NCI-H82 treated with DMSO at 0.1 percent for 48 hours (cell line): ENCODE data around the gene ATP12A.
A peak's percentile ranks its signal among the peaks of the same experiment; 100 is the strongest.

Source experiments
- DNase-seq: peaks from one replicate; lab custom pipeline; 2025; ENCODE audit not compliant: unreplicated experiment; lab: John Stamatoyannopoulos, UW

Gene ATP12A

DNA sequence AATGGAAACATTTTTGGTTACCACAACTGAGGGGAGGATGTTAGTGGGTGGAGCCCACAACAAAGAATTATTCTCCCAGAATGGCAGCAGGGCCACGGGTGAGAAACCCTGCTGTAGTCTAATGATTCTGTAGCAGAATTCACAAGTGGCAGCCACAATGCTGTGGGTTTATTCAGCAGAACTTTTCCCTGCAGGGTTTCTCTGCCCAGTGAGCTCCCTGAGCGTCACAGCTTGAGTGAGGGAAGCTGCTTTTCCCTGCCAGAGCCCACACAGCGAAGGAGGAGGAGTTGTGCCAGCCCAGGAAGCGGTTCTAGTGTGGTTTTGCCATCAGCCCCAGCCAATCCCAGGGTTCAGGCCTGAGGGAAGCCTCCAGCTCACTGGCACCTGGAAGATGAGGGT, 4.4 kb downstream of the ATP12A start:
- DNase-seq, result no peak

DNA sequence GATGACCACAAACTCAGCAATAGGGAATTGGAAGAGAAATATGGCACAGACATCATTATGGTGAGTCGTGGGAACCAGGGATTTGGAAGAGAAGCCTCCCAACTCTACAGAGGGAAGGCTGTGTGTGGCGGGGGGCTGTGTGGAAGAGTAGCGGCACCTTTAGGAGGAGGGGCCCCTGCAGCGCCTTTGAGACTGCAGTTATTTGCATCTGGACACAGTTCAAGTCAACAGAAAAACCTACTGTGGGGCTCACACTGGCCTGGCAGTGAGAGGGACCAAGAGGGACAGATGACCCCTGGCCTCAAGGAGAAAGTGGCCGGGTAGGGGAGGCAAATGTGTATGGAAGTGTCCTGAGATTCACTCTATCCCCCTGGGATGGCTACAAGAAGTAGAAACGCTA, 5.1 kb downstream of the ATP12A start:
- DNase-seq, result no peak

DNA sequence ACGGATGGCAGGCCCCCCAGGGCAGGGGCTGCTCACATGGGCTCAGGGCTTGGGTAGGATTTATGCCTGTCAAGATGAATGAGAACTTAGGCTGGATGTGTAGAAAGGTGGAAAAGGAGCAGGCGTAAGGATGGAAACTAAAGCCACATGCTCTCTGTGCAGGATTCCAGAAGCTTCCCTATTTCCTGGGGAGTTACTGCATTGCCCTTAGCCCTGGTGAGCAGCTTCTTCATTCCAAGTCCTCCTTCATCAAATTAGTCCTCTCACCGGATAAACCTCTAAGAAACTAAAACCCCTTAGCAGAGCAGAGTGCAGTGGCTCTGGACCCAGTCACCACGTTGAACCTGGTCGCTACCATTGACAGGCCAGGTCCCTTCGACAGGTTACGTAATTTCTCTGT, 7.4 kb downstream of the ATP12A start:
- DNase-seq, result no peak

DNA sequence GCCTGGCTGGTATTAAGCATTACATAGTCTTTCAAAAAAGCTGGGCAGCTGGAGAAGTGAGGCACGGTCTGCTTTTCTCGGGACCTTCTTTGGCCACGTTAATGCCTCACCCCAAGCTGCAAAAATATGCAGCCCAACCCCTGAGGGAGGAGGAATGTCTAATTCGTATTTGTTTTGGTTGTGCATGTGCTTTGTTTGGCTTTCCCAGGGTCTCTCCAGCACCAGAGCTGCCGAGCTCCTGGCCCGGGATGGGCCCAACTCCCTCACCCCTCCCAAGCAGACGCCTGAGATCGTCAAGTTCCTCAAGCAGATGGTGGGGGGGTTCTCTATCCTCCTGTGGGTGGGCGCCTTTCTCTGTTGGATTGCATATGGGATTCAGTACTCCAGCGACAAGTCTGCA, 7.9 kb downstream of the ATP12A start:
- DNase-seq, result no peak

DNA sequence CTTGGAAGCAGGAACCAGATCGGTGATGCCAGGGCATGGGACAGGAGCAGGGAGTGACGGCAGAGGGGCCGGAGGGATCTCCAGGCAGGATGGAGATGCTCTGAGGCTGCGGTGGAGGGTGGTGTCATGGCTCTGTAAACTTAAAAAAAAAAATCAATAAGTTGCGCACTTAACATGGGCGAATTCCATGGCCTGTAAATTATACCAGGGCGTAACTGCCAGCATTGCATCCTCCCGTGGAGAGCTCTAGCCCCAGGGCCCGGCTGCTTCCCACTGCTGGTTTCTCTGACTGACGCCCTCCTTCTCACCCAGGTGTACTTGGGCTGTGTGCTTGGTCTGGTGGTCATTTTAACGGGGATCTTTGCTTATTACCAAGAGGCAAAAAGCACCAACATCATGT, 8.7 kb downstream of the ATP12A start:
- no peak for DNase-seq

DNA sequence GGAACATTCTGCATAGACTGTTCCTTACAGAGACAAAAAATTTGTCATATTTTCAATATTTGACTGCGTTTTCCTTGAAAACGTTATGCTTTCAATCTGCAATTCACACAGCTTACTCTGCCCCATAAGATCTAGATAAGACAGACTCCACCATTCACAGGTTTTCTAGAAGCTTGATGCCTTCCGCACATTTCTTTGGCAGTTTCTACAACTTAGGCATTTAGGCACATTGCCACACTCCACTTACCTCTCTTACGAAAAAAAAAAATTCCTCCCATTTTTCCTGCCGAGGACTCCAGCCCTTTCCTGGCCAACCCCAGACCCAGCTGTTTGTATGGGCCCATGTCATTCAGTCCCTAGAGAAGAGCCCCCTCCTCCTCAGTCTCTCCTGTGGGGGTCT, 11.2 kb downstream of the ATP12A start:
- no peak for DNase-seq

DNA sequence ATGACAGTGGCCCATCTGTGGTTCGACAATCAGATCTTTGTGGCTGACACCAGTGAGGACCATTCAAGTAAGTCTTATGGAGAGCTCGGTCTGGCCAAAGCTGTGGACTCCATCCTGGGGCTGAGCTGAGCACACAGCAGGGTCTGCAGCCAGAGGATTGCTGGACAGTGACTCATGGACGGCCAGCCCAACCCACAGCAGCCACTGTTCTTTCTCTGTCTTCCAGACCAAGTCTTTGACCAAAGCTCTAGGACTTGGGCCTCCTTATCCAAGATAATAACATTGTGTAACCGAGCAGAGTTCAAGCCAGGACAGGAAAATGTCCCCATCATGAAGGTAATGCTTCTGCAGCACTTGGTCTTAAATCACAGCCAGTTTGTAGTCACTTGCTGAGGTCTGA, 12.4 kb downstream of the ATP12A start:
- no peak for DNase-seq

DNA sequence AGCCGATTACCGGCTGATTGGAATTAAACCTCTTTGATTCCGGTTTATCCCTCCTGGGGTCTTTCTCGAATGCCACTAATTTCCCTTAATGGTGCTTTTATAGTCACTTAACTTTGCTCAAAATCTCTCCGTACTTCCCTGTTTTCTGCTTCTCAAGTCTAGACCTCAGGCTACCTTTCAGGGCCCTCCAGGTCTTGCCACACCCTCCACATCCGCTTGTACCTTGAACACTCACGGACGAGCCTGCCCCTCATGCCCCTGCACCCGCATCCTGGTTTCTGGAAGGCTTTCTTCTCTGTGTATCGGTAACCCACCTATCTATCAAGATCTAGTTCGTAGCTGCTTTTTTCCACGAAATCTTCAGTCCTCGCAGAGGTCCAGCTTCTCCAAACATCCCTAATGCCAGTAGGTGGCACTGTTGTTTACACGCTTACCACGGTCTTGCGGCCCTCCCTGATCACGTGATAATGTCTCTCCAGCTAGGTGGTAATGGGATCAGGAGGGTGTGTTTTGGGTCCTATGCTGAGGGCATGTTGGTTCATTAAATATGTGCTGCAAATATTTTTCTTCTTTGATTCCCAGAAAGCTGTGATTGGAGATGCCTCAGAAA, 13.8 kb downstream of the ATP12A start:
- DNase-seq, result peak; percentile 78

DNA sequence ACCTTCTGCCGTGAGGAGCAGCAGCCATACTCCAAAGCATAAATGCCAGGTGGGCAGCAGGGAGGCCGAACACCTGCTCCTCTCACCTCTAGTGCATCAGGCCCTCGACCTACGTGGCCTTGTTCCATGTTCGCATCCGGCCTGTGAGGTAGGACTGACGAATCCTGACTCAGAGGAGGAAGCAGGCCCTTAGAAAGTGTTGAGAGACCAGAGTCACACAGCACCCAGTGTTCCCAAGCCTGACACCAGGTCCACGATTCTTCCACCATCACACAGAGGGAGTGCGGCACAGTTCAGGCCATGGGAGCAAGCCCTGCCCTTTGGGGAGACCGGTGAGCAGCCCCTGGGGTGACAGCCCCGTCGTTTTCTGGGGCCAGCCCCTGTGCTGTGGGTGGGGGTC, 14.7 kb downstream of the ATP12A start:
- DNase-seq, result no peak

DNA sequence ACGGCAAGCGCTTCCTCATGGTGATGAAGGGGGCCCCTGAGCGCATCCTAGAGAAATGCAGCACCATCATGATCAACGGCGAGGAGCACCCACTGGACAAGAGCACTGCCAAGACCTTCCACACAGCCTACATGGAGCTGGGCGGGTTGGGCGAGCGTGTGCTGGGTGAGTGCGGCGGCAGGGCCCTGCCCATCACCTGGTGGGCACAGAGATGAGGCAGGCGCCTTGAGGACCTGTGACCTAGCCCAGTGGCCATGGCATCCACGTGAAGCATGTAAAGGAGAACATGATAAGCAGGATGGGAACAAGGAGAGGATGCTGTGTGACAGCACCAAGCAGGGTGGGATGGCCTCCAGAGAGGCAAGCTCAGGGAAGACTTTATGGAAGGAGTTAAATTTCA, 18.5 kb downstream of the ATP12A start:
- DNase-seq, result no peak

DNA sequence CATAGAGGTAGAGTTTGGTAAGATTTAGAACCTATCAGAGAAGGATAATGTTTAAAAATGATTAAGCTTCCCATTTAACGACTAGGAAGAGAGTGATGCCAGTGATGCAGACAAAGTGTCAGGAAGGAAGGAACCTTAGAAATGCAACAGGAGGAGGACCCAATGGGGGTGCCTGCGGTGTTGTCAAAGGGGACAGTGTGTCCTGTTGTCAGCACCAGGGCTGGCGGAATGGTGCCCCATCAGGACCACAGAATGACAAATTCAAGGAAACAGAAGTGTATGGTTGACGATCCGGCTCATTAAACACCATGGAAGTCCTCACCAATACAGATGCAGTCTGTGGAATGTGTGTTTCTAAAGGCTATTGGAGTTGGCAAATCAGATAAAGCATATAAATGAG, 19.3 kb downstream of the ATP12A start:
- DNase-seq, result no peak

DNA sequence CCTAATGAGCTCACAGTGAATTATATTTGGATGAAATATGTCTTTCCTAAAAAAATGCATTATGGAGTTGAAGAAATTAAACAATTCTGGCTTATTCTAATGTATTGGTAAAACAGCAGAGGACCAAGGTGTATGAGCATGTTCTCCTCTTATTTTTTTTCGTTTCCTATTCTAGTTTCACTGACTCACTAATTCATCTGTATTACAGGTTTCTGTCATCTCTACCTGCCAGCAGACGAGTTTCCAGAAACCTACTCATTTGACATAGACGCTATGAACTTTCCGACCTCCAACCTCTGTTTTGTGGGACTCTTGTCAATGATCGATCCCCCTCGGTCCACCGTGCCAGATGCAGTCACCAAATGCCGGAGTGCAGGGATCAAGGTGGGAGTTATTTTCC, 20.3 kb downstream of the ATP12A start:
- no peak for DNase-seq

DNA sequence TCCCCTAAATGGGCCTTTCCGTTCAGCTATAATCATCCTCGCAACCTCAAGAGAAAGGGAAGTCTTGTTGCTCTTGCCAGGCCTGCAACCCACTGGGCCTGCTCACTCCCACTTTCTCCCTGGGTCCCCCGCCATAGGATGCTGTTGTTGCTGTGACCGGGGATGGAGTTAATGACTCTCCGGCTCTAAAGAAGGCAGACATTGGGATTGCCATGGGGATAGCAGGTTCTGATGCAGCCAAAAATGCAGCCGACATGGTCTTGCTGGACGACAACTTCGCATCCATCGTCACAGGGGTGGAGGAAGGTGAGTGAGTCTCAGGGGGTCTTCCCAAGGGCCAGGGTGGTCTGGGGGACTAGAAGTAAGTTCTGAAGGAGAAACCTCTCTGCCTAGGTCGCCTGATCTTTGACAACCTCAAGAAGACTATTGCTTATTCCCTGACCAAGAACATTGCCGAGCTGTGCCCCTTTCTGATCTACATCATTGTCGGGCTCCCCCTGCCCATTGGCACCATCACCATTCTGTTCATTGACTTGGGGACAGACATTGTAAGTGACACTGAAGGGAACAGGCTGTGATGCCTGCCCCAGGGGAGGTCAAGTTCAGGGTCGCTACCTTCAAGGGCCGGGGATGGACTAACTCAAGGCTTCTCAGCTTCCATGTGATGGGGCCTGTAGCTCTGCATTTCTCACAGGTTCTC, 26.8 kb downstream of the ATP12A start:
- DNase-seq, result no peak

DNA sequence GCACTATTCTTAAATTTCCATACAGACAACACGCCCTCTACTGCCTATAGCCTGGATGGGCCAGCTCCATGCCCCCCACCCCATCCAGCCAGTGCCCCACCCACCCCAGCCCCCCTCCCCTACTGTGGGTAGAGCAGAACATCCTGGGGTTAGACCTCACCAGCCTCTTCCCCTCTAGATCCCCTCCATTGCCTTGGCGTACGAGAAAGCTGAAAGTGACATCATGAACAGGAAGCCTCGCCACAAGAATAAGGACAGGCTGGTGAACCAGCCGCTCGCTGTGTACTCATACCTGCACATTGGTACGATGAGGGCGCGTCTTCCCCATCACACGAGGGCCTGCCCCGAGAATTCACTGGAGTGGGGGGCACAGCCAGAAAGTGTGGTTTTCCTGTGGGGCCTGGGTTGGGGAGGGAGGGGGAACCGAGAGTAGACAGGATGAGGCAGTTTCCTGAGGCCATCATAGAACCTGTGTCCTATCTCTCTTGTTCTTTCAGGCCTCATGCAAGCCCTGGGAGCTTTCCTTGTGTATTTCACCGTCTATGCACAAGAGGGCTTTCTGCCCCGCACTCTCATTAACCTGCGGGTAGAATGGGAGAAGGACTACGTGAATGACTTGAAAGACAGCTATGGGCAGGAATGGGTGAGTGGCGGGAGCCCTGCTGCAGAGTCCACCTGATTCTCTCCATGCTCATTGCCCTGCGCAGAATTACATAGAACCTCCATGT, 29.1 kb downstream of the ATP12A start:
- no peak for DNase-seq

DNA sequence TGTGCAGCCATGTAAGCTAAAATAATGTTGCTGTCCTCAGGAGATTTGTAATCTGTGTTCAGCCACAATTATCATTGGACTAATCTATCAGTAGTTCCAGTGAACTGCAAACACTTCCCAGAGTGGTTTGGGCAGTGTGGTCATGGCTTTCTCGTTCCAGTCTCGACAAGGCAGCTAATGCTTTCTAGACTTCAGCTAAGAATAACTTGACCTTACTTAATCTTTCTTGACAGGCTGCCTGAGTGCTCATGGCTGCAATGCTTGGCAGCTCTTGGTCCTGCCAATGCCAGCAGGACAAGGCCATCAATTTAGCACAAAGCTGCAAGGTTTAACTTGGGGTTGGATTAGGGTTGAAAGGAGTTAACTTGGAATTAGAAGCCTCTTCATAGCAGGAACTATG, 32.8 kb downstream of the ATP12A start:
- DNase-seq, result no peak

DNA sequence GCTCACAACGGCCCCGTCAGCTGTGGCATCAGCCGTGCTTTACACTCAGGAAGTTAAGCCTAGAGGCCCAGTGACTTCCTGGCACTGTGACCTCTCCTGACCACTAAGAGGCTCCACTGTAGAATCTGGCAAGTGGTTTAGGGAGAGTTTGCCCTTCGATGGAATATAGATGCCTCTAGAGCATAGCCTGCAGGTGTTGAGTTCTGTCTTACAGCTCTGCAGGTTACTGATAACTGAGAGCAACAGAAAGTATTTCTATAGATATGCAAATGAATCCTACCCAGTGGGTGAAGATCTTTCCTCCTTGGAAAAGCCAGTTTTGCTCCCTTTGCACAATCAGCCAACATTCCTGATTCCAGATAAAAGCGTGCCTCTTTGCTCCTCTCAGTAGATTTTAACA, 35.8 kb downstream of the ATP12A start:
- DNase-seq, result no peak

DNA sequence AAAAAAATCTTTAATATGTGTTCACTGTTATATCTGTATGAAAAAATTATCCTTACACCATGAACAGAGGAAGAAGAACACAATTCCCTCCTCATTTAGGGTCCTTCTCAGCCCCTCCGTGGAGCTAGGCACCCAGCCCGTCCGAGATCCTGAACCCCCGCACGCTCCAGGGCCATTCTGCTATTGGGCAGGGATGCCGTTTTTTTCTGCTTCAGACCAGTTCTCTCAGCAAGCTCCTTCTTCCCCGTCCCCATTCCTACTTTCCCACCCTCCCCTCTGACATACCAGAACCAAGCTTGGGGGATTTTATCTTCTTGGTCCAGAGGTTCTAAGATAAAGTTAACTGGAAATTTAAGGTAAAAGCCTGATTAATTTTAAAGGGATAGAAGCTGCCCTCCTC, 36.2 kb downstream of the ATP12A start:
- no peak for DNase-seq

DNA sequence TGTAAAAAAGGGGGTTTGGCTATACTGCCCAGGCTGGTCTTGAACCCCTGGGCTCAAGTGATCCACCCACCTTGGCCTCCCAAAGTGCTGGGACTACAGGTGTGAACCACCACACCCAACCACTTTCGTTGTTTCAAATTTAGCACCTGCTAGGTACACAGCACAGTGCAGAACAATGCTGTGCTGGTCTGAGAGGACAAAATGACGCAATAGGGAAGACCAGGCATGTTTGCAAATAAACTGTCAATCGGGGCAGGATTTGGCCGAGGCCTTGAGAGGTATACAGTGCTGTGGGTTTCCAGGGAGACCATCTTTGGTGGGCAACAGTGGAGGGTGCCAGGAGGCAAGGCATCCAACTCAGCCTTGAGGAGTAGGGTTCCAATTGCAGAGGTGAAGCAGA, 37.0 kb downstream of the ATP12A start:
- no peak for DNase-seq

DNA sequence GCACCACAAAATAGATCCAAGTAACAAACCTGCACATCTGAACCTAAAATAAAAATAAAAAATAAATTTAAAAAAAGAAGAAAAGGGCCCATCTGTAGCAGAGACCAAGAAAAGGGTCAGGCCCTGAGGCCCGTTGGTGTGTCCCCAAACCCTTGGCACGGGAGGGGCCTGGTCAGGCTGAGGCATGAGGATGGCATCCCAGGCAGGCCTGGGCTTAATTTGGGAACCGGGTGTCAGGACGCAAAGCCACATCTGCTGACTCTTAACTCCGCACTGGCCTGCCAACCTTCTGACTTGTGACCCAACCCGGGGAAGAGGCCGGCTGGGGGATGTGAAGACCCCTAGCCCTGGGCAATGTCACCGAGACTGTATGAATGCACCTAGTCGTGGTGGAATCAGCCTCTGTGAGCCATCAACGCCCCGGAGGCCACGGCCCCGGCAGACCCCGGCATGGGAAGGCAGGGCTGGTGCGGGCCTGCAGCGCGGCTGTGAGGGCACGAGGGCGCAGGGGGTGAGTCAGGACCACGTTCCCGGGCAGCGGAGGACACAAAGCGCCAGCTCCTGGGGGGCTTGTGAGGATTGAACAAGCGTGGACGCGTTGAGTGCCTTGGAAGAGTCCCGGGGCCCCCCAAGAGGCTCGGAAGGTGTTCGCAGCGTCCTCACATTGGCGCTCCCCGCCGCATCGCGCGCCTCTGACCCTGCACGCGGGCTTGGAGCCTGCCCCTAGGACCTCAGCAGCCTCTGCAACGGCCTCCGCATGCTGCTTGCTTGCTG, 38.2 kb downstream of the ATP12A start:
- DNase-seq, result no peak

DNA sequence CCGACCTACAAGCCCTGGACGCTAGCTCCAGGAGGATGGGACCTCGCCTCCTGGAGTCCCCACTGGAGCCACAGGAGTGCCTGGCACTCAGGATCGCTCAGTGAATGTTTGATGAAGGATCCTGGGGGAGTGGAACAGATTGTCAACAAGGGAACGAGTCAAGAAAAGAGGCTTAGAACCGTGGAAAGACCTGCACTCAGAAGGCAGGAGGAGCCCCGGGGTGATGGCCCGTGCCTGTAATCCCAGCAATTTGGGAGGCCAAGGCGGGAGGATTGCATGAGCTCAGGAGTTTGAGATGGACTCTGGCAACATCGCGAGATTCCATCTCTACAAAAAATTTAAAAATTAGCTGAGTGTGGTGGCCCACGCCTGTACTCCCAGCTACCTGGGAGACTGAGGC, 38.9 kb downstream of the ATP12A start:
- DNase-seq, result no peak

DNA sequence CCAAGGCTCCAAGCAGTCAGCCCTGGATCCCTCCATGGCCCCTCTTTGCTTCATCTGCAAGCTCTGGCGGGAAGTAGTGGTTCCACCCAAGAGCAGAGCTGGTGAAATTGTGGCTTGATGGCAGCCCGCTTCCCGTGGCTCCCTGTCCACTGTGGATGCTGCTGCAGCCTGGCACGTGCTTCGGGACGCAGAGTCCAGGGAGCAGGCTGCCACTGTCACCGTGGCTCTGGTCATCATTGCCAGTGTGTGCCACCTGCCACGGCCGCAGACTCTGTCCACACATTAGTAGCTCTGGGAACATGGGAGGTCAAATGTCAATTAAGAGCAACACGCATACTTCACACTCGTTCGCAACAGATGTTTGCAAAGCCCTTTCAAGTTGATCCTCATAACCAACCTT, 43.0 kb downstream of the ATP12A start:
- DNase-seq, result no peak

DNA sequence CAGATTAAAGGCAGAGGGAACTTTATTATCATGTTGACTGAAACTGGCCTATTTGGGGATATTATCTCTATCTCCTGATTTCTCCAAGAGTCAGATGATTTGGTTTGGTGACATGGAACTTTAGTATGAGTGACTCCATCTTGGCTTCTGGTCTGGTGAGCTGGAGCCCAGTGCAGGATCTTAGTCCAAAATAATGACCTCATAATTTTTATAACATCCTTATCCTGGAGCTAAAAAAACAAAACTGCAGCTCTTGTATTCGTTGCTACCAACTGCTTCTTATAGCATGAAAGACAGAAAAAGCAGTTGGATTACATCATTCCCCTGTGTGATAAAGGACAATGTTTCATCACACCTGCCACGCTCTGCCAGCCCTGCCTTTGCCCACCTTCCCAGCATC, 44.5 kb downstream of the ATP12A start:
- no peak for DNase-seq
